Neural crest cell (in vitro differentiated cells): Measurements from ENCODE around the gene PCDHA13. TPM values are rescaled to one million over a fixed set of nuclear protein-coding genes. Genes with fewer than 3 reads are reported as not detected.
"Not testable (repeated sequence)": the region's sequence is repeated elsewhere in the genome, so short reads cannot be mapped to it uniquely, and the experiment has no call there.

Experiments
- DNase-seq: peaks from one replicate; pipeline ENCODE4 v3.0.0; 2021; ENCODE audit warnings: low read depth, mixed read lengths, low spot score
- H3K27ac Mint-ChIP-seq: one replicate; pipeline ENCODE4 v1.8.0; 2021; ENCODE audit warnings: mild to moderate bottlenecking, mixed read lengths; ENCODE audit not compliant: unreplicated experiment
- H3K27me3 Mint-ChIP-seq: 2 replicates; pipeline ENCODE4 v1.8.0; 2021; ENCODE audit warnings: low read depth, mild to moderate bottlenecking, mixed read lengths
- H3K36me3 Mint-ChIP-seq: 2 replicates; pipeline ENCODE4 v1.8.0; 2021; ENCODE audit warnings: low read depth, mild to moderate bottlenecking, mixed read lengths
- H3K4me1 Mint-ChIP-seq: 2 replicates; pipeline ENCODE4 v1.8.0; 2021; ENCODE audit warnings: mixed read lengths
- H3K4me3 Mint-ChIP-seq: one replicate; pipeline ENCODE4 v1.8.0; 2021; ENCODE audit warnings: mild to moderate bottlenecking, mixed read lengths
- H3K9me3 Mint-ChIP-seq: 2 replicates; pipeline ENCODE4 v1.8.0; 2021; ENCODE audit warnings: mixed read lengths
- total RNA-seq: library from RNA; stranded (reverse); gene quantifications from 2 replicates; pipeline ENCODE4 v1.2.1, GENCODE V29; 2021
- TF ChIP-seq, protein P1 (sequence below): fragments of 200-600 bp; sonication (generic); conservative IDR thresholded peaks from 2 replicates; pipeline ENCODE4 v1.5.0; 2021; ENCODE audit warnings: antibody characterized with exemption, mild to moderate bottlenecking

PCDHA13 gene
- total RNA-seq, 1 donor from 2014 or later: 1.2 TPM

GRCh38 chr5:140868721-140869554 lies 13.0 kb upstream of the PCDHA13 start, which contains the start of gene PCDHA11:
Gene PCDHA11 (plus strand): TSS chr5:140868957. CDS start chr5:140869104, 147 bp downstream.
- peak; percentile 18 for DNase-seq
- peak within 1 kb of the TSS; percentile 91 for H3K4me3 Mint-ChIP-seq
- peaks cover 4% of the 10 kb centered on the region for H3K4me1 Mint-ChIP-seq
- H3K27ac Mint-ChIP-seq: peak within 1 kb of the TSS; percentile 31
- TF ChIP-seq, protein P1, sequence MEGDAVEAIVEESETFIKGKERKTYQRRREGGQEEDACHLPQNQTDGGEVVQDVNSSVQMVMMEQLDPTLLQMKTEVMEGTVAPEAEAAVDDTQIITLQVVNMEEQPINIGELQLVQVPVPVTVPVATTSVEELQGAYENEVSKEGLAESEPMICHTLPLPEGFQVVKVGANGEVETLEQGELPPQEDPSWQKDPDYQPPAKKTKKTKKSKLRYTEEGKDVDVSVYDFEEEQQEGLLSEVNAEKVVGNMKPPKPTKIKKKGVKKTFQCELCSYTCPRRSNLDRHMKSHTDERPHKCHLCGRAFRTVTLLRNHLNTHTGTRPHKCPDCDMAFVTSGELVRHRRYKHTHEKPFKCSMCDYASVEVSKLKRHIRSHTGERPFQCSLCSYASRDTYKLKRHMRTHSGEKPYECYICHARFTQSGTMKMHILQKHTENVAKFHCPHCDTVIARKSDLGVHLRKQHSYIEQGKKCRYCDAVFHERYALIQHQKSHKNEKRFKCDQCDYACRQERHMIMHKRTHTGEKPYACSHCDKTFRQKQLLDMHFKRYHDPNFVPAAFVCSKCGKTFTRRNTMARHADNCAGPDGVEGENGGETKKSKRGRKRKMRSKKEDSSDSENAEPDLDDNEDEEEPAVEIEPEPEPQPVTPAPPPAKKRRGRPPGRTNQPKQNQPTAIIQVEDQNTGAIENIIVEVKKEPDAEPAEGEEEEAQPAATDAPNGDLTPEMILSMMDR: peak; percentile 66
- H3K9me3 Mint-ChIP-seq: peaks cover 17% of the 10 kb centered on the region
- H3K36me3 Mint-ChIP-seq: peaks cover 45% of the 10 kb centered on the region
- no peaks in the 10 kb centered on the region for H3K27me3 Mint-ChIP-seq

- TF ChIP-seq, protein P1: no peak
- no peak for DNase-seq
- Mint-ChIP-seq H3K27me3 (no peaks in the 10 kb centered on the region), H3K36me3 (peaks cover 47% of the 10 kb centered on the region), H3K9me3 (peaks cover 15% of the 10 kb centered on the region), H3K27ac (no peak overlapping the region), H3K4me3 (peak overlapping the region; percentile 91), H3K4me1 (peaks cover 4% of the 10 kb centered on the region)
These were observed 12.4 kb upstream of the PCDHA13 start for GRCh38 chr5:140869555-140869886.

DNA sequence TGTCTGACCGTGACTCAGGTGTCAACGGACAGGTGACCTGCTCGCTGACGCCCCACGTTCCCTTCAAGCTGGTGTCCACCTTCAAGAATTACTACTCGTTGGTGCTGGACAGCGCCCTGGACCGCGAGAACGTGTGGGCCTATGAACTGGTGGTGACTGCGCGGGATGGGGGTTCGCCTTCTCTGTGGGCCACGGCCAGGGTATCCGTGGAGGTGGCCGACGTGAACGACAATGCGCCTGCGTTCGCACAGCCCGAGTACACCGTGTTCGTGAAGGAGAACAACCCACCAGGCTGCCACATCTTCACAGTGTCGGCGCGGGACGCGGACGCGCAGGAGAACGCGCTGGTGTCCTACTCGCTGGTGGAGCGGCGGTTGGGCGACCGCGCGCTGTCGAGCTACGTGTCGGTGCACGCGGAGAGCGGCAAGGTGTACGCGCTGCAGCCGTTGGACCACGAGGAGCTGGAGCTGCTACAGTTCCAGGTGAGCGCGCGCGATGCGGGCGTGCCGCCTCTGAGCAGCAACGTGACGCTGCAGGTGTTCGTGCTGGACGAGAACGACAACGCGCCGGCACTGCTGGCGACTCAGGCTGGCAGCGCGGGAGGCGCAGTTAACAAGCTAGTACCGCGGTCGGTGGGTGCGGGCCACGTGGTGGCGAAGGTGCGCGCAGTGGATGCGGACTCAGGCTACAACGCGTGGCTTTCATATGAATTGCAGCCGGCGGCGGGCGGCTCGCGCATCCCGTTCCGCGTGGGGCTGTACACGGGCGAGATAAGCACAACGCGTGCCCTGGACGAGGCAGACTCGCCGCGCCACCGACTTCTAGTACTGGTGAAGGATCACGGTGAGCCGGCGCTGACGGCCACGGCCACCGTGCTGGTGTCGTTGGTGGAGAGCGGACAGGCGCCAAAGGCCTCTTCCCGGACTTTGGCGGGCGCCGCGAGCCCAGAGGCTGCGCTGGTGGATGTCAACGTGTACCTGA lies 11.4 kb upstream of the PCDHA13 start:
- Mint-ChIP-seq H3K9me3 (peaks cover 18% of the 10 kb centered on the region), H3K4me1 (peaks cover 10% of the 10 kb centered on the region), H3K27me3 (no peaks in the 10 kb centered on the region), H3K36me3 (peaks cover 53% of the 10 kb centered on the region), H3K27ac (no peak overlapping the region), H3K4me3 (no peak overlapping the region)
- no peak for DNase-seq
- TF ChIP-seq, protein P1: no peak

- Mint-ChIP-seq H3K36me3 (peaks cover 58% of the 10 kb centered on the region), H3K9me3 (peaks cover 15% of the 10 kb centered on the region), H3K27me3 (no peaks in the 10 kb centered on the region)
These were observed 6.5 kb upstream of the PCDHA13 start, which contains the start of gene PCDHA12 for GRCh38 chr5:140875085-140876065. Gene PCDHA12 (plus strand): TSS chr5:140875308. CDS start chr5:140875473, 165 bp downstream.

DNA sequence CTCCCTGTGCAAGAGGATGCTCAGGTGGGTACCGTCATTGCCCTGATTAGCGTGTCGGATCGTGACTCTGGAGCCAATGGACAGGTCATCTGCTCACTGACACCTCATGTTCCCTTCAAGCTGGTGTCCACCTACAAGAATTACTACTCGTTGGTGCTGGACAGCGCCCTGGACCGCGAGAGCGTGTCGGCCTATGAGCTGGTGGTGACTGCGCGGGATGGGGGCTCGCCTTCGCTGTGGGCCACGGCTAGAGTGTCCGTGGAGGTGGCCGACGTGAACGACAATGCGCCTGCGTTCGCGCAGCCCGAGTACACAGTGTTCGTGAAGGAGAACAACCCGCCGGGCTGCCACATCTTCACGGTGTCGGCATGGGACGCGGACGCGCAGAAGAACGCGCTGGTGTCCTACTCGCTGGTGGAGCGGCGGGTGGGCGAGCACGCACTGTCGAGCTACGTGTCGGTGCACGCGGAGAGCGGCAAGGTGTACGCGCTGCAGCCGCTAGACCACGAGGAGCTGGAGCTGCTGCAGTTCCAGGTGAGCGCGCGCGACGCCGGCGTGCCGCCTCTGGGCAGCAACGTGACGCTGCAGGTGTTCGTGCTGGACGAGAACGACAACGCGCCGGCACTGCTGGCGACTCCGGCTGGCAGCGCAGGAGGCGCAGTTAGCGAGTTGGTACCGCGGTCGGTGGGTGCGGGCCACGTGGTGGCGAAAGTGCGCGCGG lies 5.2 kb upstream of the PCDHA13 start:
- peaks cover 16% of the 10 kb centered on the region for H3K9me3 Mint-ChIP-seq
- H3K27me3 Mint-ChIP-seq, DNase-seq, H3K4me3 Mint-ChIP-seq, H3K27ac Mint-ChIP-seq: not testable (repeated sequence)
- H3K36me3 Mint-ChIP-seq: peaks cover 67% of the 10 kb centered on the region
- peaks cover 15% of the 10 kb centered on the region for H3K4me1 Mint-ChIP-seq

More at GRCh38 chr5:140875085-140876065, 6.5 kb upstream of the PCDHA13 start, which contains the start of gene PCDHA12:
- TF ChIP-seq, protein P1: peak; percentile 68
- Mint-ChIP-seq H3K4me1 (peaks cover 15% of the 10 kb centered on the region), H3K4me3 (peak within 1 kb of the TSS; percentile 96), H3K27ac (peak within 1 kb of the TSS; percentile 89)
- DNase-seq: no peak
